Kidney (tissue), 14 donors: ENCODE measurements around the gene NRP2. TPM values are rescaled to one million over a fixed set of nuclear protein-coding genes. Genes with fewer than 3 reads are reported as not detected.
A peak's percentile ranks its signal among the peaks of the same experiment; 100 is the strongest.

Experiments
- DNase-seq, 5 donors: peaks; one replicate each; pipeline ENCODE4 v3.0.0-alpha.2; 2013 to 2020
- FAIRE-seq: peaks from 2 replicates; lab custom pipeline; 2012; peaks lifted over from hg19 to GRCh38; lab: Jason Lieb, UNC
- H3K27ac ChIP-seq, 2 donors: one replicate each; pipeline ENCODE4 v1.7.0; 2013; ENCODE audit warnings: low read depth in 2 of 2, low read length in 2 of 2, inconsistent platforms in 1 of 2
- H3K27me3 ChIP-seq: one replicate; pipeline ENCODE4 v1.7.1; 2013; ENCODE audit warnings: low read length, inconsistent platforms; ENCODE audit not compliant: control insufficient read depth, insufficient read depth
- H3K36me3 ChIP-seq, 3 donors: one replicate each; pipeline versions ENCODE4 v1.7.0 to v1.7.1; 2013; ENCODE audit warnings: low read length in 3 of 3, control low read depth in 1 of 3, inconsistent platforms in 1 of 3; ENCODE audit not compliant: insufficient read depth in 3 of 3, control insufficient read depth in 2 of 3
- H3K4me1 ChIP-seq, 3 donors: one replicate each; pipeline versions ENCODE4 v1.7.0 to v1.7.1; 2013; ENCODE audit warnings: low read length in 3 of 3, inconsistent platforms in 1 of 3, low read depth in 1 of 3; ENCODE audit not compliant: control insufficient read depth in 2 of 3, insufficient read depth in 2 of 3
- H3K4me3 ChIP-seq, 3 donors: one replicate each; pipeline versions ENCODE4 v1.7.0 to v1.8.1; 2013; ENCODE audit warnings: low read length in 3 of 3, control low read depth in 1 of 3, inconsistent platforms in 1 of 3
- H3K9ac ChIP-seq, 3 donors: one replicate each; pipeline versions ENCODE4 v1.7.0 to v1.7.1; 2013; ENCODE audit warnings: low read length in 3 of 3, control low read depth in 1 of 3, inconsistent platforms in 1 of 3
- H3K9me3 ChIP-seq, 3 donors: one replicate each; pipeline versions ENCODE4 v1.7.0 to v1.7.1; 2013; ENCODE audit warnings: low read length in 3 of 3, control low read depth in 1 of 3, inconsistent platforms in 1 of 3; ENCODE audit not compliant: control insufficient read depth in 2 of 3, insufficient read depth in 1 of 3
- CTCF ChIP-seq: IDR thresholded peaks from 3 replicates; pipeline ENCODE4 v1.5.1; 2012; ENCODE audit warnings: mild to moderate bottlenecking, moderate library complexity, borderline replicate concordance; ENCODE audit not compliant: insufficient read depth; ENCODE audit errors: extremely low read depth
- intact Hi-C: fragments of 100-400 bp; cut with DNase I; formaldehyde crosslinking; loops from one replicate; pipeline ENCODE4 v1.11.1; 2022
- polyA plus RNA-seq: library from polyadenylated mRNA; stranded (reverse); fragments of 350-450 nt; fragmentation: Illumina TruSeq; extraction: RNeasy Lipid Tissue Mini Kit (QIAGEN cat#74804); gene quantifications from one replicate; pipeline ENCODE4 v1.2.3, GENCODE V29; 2014; ENCODE audit warnings: low read depth, low replicate concordance; ENCODE audit not compliant: insufficient read depth
- total RNA-seq: library from RNA; stranded (reverse); fragmentation: NEBNext Ultra II Directional; extraction: Animal tissue kit (Norgen Biotek cat#: 25700); gene quantifications from one replicate; pipeline ENCODE4 v1.2.1, GENCODE V29; 2021
- donor health status: control.
- donor health status: control.
- donor health status: control.
- donor health status: control.
- donor health status: control.
- donor health status: DM: yes; HTN: yes; CAD: no.
- donor health status: Normal renal cell carcinoma (clear cell type).

The NRP2 gene
- total and polyA plus RNA-seq, 2 donors from 2014 or later = 2.3 to 37.7 TPM

- H3K36me3 ChIP-seq = peaks cover 0 to 2% (median 0%) of the 10 kb centered on the region in 3 donors
- peaks cover 0 to 6% (median 4%) of the 10 kb centered on the region in 3 donors for H3K4me1 ChIP-seq
- no peak overlapping the region for H3K9ac ChIP-seq
- DNase-seq = peak in 4 of 5 donors; percentile 63 to 74 (median 70)
- no peak for FAIRE-seq
- H3K27me3 ChIP-seq = no peaks in the 10 kb centered on the region
- intact Hi-C loops = no loop called here
- H3K27ac ChIP-seq = no peak overlapping the region
- no peak for TF ChIP-seq CTCF
- H3K9me3 ChIP-seq = no peaks in the 10 kb centered on the region
- no peak overlapping the region for H3K4me3 ChIP-seq
Observed at GRCh38 chr2:205747829-205748386, 65.6 kb downstream of the NRP2 start.

GRCh38 chr2:205748639-205749038, 66.3 kb downstream of the NRP2 start:
- FAIRE-seq (no peak), DNase-seq (no peak)
- H3K9me3 ChIP-seq = no peaks in the 10 kb centered on the region
- no peaks in the 10 kb centered on the region for H3K27me3 ChIP-seq
- H3K4me1 ChIP-seq = peaks cover 0 to 6% (median 4%) of the 10 kb centered on the region in 3 donors
- intact Hi-C loops = no loop called here
- H3K9ac ChIP-seq = no peak overlapping the region
- no peak overlapping the region for H3K27ac ChIP-seq
- H3K36me3 ChIP-seq = peaks cover 0 to 2% (median 0%) of the 10 kb centered on the region in 3 donors
- TF ChIP-seq CTCF = no peak
- H3K4me3 ChIP-seq = no peak overlapping the region

- intact Hi-C loops = no loop called here
- Histone ChIP-seq H3K4me1 (peaks cover 0 to 6% (median 4%) of the 10 kb centered on the region in 3 donors), H3K4me3 (no peak overlapping the region), H3K27ac (no peak overlapping the region), H3K9ac (no peak overlapping the region), H3K36me3 (peaks cover 0 to 2% (median 0%) of the 10 kb centered on the region in 3 donors), H3K27me3 (no peaks in the 10 kb centered on the region), H3K9me3 (no peaks in the 10 kb centered on the region)
- DNase-seq (no peak), FAIRE-seq (no peak)
- no peak for TF ChIP-seq CTCF
Observed at GRCh38 chr2:205749078-205749477, 66.8 kb downstream of the NRP2 start.
